ENCODE results near the gene BEND7. TPM values are rescaled to one million over a fixed set of nuclear protein-coding genes. Genes with fewer than 3 reads are reported as not detected.

Gene BEND7
- total and polyA plus RNA-seq, 7 donors, result 5.3 to 27.2 (median 11.8) TPM

DNA sequence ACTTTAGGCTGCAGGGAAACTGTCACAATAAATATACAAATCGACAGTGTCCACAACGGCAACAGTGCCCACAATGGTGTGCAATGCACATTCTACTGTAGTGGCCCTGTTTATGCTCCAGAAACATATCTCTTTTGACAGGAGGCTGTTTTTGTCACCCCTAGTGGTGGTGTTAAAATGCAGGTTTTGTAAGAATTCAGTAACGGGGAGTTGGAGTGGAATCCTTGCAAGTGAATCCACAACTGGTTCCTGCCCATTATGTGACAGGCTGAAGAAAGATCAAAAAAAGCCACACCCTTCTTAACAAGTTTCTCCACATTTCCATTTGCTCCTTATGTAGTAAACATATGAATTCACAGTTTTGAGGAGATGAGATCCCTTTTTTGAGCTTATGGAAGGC, 58.5 kb downstream of the BEND7 start:
- Histone ChIP-seq H3K36me3 (peaks cover 0 to 24% (median 2%) of the 10 kb centered on the region in 4 donors), H3K27ac (no peak overlapping the region), H3K9me3 (no peaks in the 10 kb centered on the region), H3K27me3 (no peaks in the 10 kb centered on the region), H3K4me3 (no peak overlapping the region), H3K4me1 (no peaks in the 10 kb centered on the region)
- DNase-seq, result no peak
- no peak for TF ChIP-seq POLR2AphosphoS5 (IDR thresholded peaks at IDR 0.05)
- intact Hi-C loops (cut with DNase I), result no loop called here
- WGBS, 2 donors, result 84 to 90% methylated on average over 3 of the region's 3 CpGs

DNA sequence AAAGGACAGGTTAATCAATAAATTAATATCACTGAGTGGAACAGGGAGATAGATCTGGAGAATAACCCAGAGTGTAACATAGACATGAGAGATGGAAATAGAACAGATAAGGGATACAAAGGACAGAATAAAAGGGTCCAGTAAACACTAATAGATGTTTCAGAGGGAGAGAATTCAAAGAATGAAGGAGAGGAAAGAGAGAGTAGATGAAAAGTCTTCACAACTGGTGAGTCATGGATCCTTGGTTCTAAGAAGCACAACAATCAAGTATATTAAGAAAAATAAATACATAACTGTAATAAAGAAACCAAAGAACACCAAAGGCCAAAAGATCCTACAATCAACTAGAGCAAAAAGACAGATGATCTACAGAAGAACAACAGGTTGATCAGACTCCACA, 66.3 kb downstream of the BEND7 start:
- Histone ChIP-seq H3K27ac (no peak overlapping the region), H3K4me1 (no peaks in the 10 kb centered on the region), H3K4me3 (no peak overlapping the region), H3K27me3 (no peaks in the 10 kb centered on the region), H3K36me3 (peaks cover 0 to 34% (median 0%) of the 10 kb centered on the region in 4 donors), H3K9me3 (no peaks in the 10 kb centered on the region)
- no peak for TF ChIP-seq EP300 (IDR thresholded peaks at IDR 0.05)
- TF ChIP-seq, protein P1, sequence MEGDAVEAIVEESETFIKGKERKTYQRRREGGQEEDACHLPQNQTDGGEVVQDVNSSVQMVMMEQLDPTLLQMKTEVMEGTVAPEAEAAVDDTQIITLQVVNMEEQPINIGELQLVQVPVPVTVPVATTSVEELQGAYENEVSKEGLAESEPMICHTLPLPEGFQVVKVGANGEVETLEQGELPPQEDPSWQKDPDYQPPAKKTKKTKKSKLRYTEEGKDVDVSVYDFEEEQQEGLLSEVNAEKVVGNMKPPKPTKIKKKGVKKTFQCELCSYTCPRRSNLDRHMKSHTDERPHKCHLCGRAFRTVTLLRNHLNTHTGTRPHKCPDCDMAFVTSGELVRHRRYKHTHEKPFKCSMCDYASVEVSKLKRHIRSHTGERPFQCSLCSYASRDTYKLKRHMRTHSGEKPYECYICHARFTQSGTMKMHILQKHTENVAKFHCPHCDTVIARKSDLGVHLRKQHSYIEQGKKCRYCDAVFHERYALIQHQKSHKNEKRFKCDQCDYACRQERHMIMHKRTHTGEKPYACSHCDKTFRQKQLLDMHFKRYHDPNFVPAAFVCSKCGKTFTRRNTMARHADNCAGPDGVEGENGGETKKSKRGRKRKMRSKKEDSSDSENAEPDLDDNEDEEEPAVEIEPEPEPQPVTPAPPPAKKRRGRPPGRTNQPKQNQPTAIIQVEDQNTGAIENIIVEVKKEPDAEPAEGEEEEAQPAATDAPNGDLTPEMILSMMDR (IDR thresholded peaks at IDR 0.05), result no peak
- no peak for TF ChIP-seq POLR2AphosphoS5 (IDR thresholded peaks at IDR 0.05)
- no peak for TF ChIP-seq POLR2A (IDR thresholded peaks at IDR 0.05)
- intact Hi-C loops (cut with DNase I), result no loop called here
- DNase-seq, result no peak

DNA sequence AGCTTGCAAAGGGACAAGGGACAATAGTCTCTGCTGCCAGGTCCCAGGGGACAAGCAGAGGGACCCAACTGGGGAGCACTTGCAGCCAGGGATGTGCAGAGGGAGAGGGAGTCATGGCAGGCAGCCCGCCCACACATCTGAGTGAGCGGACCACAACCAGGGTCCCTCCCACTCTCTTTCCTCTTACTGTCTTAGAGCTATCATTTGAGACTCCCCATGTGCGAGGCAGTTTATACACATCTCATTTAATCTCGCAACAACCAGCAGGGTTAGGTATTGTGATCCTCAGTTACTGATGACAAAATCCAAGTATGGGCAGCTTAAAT, 70.2 kb downstream of the BEND7 start:
- H3K36me3 ChIP-seq, result peaks cover 0 to 28% (median 0%) of the 10 kb centered on the region in 4 donors
- TF ChIP-seq POLR2A (IDR thresholded peaks at IDR 0.05) (no peak), POLR2AphosphoS5 (IDR thresholded peaks at IDR 0.05) (no peak), EP300 (IDR thresholded peaks at IDR 0.05) (no peak)
- TF ChIP-seq, protein P1 (IDR thresholded peaks at IDR 0.05), result no peak
- no peaks in the 10 kb centered on the region for H3K27me3 ChIP-seq
- H3K27ac ChIP-seq, result no peak overlapping the region
- WGBS, 2 donors, result 90 to 91% methylated on average over 4 of the region's 4 CpGs
- DNase-seq, result no peak
- intact Hi-C loops (cut with DNase I), result no loop called here
- no peaks in the 10 kb centered on the region for H3K9me3 ChIP-seq
- H3K4me3 ChIP-seq, result no peak overlapping the region
- H3K4me1 ChIP-seq, result no peaks in the 10 kb centered on the region

DNA sequence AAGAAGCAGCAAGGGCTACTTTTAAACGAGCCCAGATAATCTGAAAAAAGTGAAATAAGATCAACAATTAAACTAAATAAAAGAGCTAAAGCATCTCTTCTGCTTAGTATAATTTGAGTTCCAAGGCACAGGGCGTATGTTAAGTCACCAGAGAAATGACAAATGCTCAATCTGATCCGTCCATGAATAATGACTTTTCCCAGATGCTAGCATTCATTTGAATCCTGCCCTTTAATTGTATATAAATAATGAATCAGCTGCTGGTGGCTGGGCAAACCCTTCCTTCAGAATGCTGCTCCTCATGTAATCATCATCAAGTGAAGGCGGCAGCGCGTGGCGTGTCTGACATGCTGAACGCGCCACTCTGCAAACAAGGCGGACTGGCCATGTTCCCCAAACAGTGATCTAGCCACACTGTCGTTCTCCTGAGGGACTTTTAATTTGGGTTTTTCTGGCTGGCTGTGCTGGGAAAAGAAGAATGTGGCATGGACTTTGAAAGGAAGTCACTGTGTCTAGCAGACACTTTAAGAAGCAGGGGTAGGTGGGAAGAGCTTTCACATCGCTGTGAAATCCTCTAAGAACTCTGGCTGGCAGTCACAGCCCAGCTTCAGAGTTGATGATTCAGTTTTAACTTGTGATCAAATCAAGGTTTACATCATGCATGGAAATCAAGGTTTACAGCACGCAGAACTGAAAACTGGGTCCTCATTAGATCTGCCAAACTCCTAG, 70.7 kb downstream of the BEND7 start:
- TF ChIP-seq POLR2AphosphoS5 (IDR thresholded peaks at IDR 0.05) (no peak), POLR2A (IDR thresholded peaks at IDR 0.05) (no peak), EP300 (IDR thresholded peaks at IDR 0.05) (no peak)
- TF ChIP-seq, protein P1 (IDR thresholded peaks at IDR 0.05), result no peak
- intact Hi-C loops (cut with DNase I), result no loop called here
- WGBS, 2 donors, result 89 to 93% methylated on average over 13 of the region's 13 CpGs
- H3K27me3 ChIP-seq, result no peaks in the 10 kb centered on the region
- H3K27ac ChIP-seq, result no peak overlapping the region
- no peak for DNase-seq
- no peaks in the 10 kb centered on the region for H3K9me3 ChIP-seq
- no peaks in the 10 kb centered on the region for H3K4me1 ChIP-seq
- H3K4me3 ChIP-seq, result no peak overlapping the region
- H3K36me3 ChIP-seq, result peaks cover 0 to 33% (median 0%) of the 10 kb centered on the region in 4 donors

DNA sequence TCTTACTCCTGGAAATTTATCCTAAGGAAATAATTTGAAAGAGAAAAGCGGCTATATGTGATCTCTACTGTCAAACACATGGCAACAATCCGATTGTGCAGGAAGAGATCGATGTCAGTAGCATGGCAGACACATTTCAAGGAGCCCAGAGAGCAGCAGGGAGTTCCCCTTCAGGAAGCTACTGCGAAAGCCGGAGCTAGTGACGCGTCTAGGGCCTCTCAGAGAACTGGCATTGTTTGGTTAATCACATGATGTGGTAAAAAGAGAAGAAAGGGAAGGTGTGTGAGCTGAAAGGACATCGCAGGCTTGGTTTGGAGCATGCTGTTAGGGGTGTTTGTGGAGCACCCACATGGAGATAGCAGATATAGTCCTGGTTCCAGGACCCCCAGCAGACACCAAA, 74.9 kb downstream of the BEND7 start:
- Histone ChIP-seq H3K9me3 (no peaks in the 10 kb centered on the region), H3K27ac (no peak overlapping the region), H3K4me1 (no peaks in the 10 kb centered on the region), H3K27me3 (no peaks in the 10 kb centered on the region), H3K36me3 (peaks cover 0 to 19% (median 2%) of the 10 kb centered on the region in 4 donors), H3K4me3 (no peak overlapping the region)
- 60 to 87% methylated on average over 8 of the region's 8 CpGs for WGBS, 2 donors
- no peak for TF ChIP-seq POLR2A (IDR thresholded peaks at IDR 0.05)
- TF ChIP-seq, protein P1 (IDR thresholded peaks at IDR 0.05), result no peak
- no peak for TF ChIP-seq POLR2AphosphoS5 (IDR thresholded peaks at IDR 0.05)
- no peak for TF ChIP-seq EP300 (IDR thresholded peaks at IDR 0.05)
- intact Hi-C loops (cut with DNase I), result no loop called here
- DNase-seq, result no peak
